HG03025 (cell line): Measurements from ENCODE around the gene C1QA.
"Not testable (repeated sequence)": the region's sequence is repeated elsewhere in the genome, so short reads cannot be mapped to it uniquely, and the experiment has no call there.

Experiments used
- ATAC-seq: cut with Tn5 transposase; IDR thresholded peaks from one replicate; pipeline ENCODE4 v1.9.1; 2021; ENCODE audit warnings: mild to moderate bottlenecking, moderate library complexity; ENCODE audit not compliant: unreplicated experiment, low FRiP score

The C1QA gene

GRCh38 chr1:22668840-22669239 is 32.4 kb downstream of the C1QA start:
- ATAC-seq: not testable (repeated sequence)

GRCh38 chr1:22670352-22670975 is 34.0 kb downstream of the C1QA start:
- no peak for ATAC-seq

- no peak for ATAC-seq
Observed at GRCh38 chr1:22671999-22672398, 35.6 kb downstream of the C1QA start.

GRCh38 chr1:22673486-22674409 is 37.3 kb downstream of the C1QA start:
- no peak for ATAC-seq

GRCh38 chr1:22674410-22674749 is 38.0 kb downstream of the C1QA start:
- no peak for ATAC-seq

GRCh38 chr1:22676151-22676550 is 39.7 kb downstream of the C1QA start:
- ATAC-seq: not testable (repeated sequence)

GRCh38 chr1:22676916-22677583 is 40.6 kb downstream of the C1QA start:
- ATAC-seq: no peak

- ATAC-seq: no peak
Observed at GRCh38 chr1:22677931-22678896, 41.8 kb downstream of the C1QA start.

GRCh38 chr1:22680726-22681125 is 44.3 kb downstream of the C1QA start:
- ATAC-seq: no peak

GRCh38 chr1:22681556-22682276 is 45.3 kb downstream of the C1QA start:
- ATAC-seq: no peak

GRCh38 chr1:22683547-22683946 is 47.1 kb downstream of the C1QA start:
- no peak for ATAC-seq

- ATAC-seq: no peak
Observed at GRCh38 chr1:22685591-22686059, 49.2 kb downstream of the C1QA start.

- ATAC-seq: no peak
Observed at GRCh38 chr1:22687191-22687590, 50.8 kb downstream of the C1QA start.

GRCh38 chr1:22688466-22688865 is 52.0 kb downstream of the C1QA start:
- no peak for ATAC-seq
